K562 (cell line): ENCODE results near the gene PHTF2. TPM values are rescaled to one million over a fixed set of nuclear protein-coding genes. Genes with fewer than 3 reads are reported as not detected.

Experiments used
- ATAC-seq: fragments of 200-7000 bp; cut with Tn5 transposase; 3 replicates; pipeline ENCODE4 v1.9.1; 2020; ENCODE audit warnings: moderate library complexity
- BruUV-seq: library from RNA; stranded (reverse); fragments of 400-500 nt; replicated peaks from 2 replicates; lab custom pipeline; 2021; lab: Mats Ljungman, UMichigan
- CTCF ChIA-PET: fragments of 300-600 bp; formaldehyde crosslinking; extraction: SDS; loops from one replicate; lab custom pipeline; 2021; ENCODE audit warnings: low intra/inter-chr PET ratio; lab: Yijun Ruan, JAX
- POLR2A ChIA-PET: fragments of 300-600, 350-650 bp; sonication (Branson Sonifier 250); formaldehyde crosslinking; extraction: SDS; loops from one replicate; lab custom pipeline; 2021; ENCODE audit warnings: antibody characterized with exemption, inconsistent platforms; lab: Yijun Ruan, JAX
- DNase-seq, 4 experiments: peaks; one replicate each; pipeline versions ENCODE4 v3.0.0 to v3.0.0-alpha.2; 2011 to 2018; ENCODE audit warnings: low spot score in 3 of 4, mixed read lengths in 3 of 4; ENCODE audit errors: extremely low read depth in 1 of 4
- FAIRE-seq: peaks from 2 replicates; lab custom pipeline; 2011; peaks lifted over from hg19 to GRCh38; lab: Jason Lieb, UNC
- H2AFZ ChIP-seq: 2 replicates; pipeline ENCODE4 v1.6.0; 2011; ENCODE audit warnings: low read depth, low read length, control low read depth, inconsistent platforms
- H3K27ac ChIP-seq: fragments of 200-600 bp; 3 replicates; pipeline ENCODE4 v1.8.0; 2011; ENCODE audit warnings: low read depth, mild to moderate bottlenecking, control low read depth, inconsistent platforms, low read length, moderate library complexity, mixed read lengths; ENCODE audit errors: extremely low read depth
- H3K27me3 ChIP-seq, 2 experiments: fragments of 300-600 bp in 1 of 2; 2 replicates in 1 of 2; 3 replicates in 1 of 2; pipeline versions ENCODE4 v1.6.0 to v1.8.0; 2011; ENCODE audit warnings: inconsistent platforms in 2 of 2, low read length in 2 of 2, mild to moderate bottlenecking in 1 of 2, mixed read lengths in 1 of 2, moderate library complexity in 1 of 2; ENCODE audit not compliant: control insufficient read depth in 2 of 2, insufficient read depth in 2 of 2
- H3K36me3 ChIP-seq: fragments of 300-600 bp; 3 replicates; pipeline ENCODE4 v1.8.0; 2011; ENCODE audit warnings: mild to moderate bottlenecking, low read length, inconsistent platforms; ENCODE audit not compliant: control insufficient read depth, insufficient read depth
- H3K4me1 ChIP-seq, 2 experiments: fragments of 200-600 bp in 1 of 2; replicated peaks in 1 of 2; 2 replicates in 1 of 2; 3 replicates in 1 of 2; pipeline versions ENCODE4 v1.5.1 to v1.8.0; 2011; ENCODE audit warnings: inconsistent platforms in 2 of 2, low read length in 2 of 2, mild to moderate bottlenecking in 1 of 2, mixed read lengths in 1 of 2, moderate library complexity in 1 of 2; ENCODE audit not compliant: control insufficient read depth in 2 of 2, insufficient read depth in 2 of 2
- H3K4me2 ChIP-seq: 2 replicates; pipeline ENCODE4 v1.6.1; 2011; ENCODE audit warnings: low read length, control low read depth, inconsistent platforms, mixed read lengths; ENCODE audit not compliant: insufficient read depth
- H3K4me3 ChIP-seq: fragments of 200-600 bp; sonication (generic), shearing (Covaris generic); 2 replicates; pipeline ENCODE4 v1.5.1; 2016; ENCODE audit warnings: control low read depth, inconsistent platforms
- H3K79me2 ChIP-seq: fragments of 200-600 bp; 3 replicates; pipeline ENCODE4 v1.8.0; 2011; ENCODE audit warnings: low read length, inconsistent platforms; ENCODE audit not compliant: control insufficient read depth, insufficient read depth
- H3K9ac ChIP-seq, 2 experiments: 2 replicates each; pipeline versions ENCODE4 v1.6.0 to v1.6.1; 2011; ENCODE audit warnings: low read depth in 2 of 2, low read length in 2 of 2, control low read depth in 1 of 2, inconsistent platforms in 1 of 2, mild to moderate bottlenecking in 1 of 2, mixed read lengths in 1 of 2; ENCODE audit not compliant: insufficient read depth in 1 of 2
- H3K9me1 ChIP-seq: one replicate; pipeline ENCODE4 v1.6.0; 2011; ENCODE audit warnings: inconsistent platforms, mild to moderate bottlenecking, low read length, moderate library complexity; ENCODE audit not compliant: control insufficient read depth, insufficient read depth
- H3K9me3 ChIP-seq: replicated peaks from 2 replicates; pipeline ENCODE4 v1.5.1; 2011; ENCODE audit warnings: low read depth, low read length, inconsistent platforms; ENCODE audit not compliant: control insufficient read depth, insufficient read depth
- H4K20me1 ChIP-seq: replicated peaks from 2 replicates; pipeline ENCODE4 v1.6.1; 2011; ENCODE audit warnings: low read length, inconsistent platforms, mixed read lengths; ENCODE audit not compliant: control insufficient read depth, insufficient read depth
- HLTF ChIP-seq: fragments of 450-650 bp; IDR thresholded peaks from 2 replicates; pipeline ENCODE4 v1.6.1; 2016
- POLR2B ChIP-seq: fragments of 450-650 bp; IDR thresholded peaks from 2 replicates; pipeline ENCODE4 v1.6.1; 2018; ENCODE audit warnings: low read depth; ENCODE audit not compliant: partially characterized antibody
- SMAD4 ChIP-seq: fragments of 250-450 bp; sonication (Bioruptor Pico); conservative IDR thresholded peaks from 2 replicates; pipeline ENCODE4 v1.8.0; 2021; ENCODE audit warnings: inconsistent platforms, mild to moderate bottlenecking, moderate library complexity
- ZC3H8 ChIP-seq: fragments of 450-650 bp; IDR thresholded peaks from 2 replicates; pipeline ENCODE4 v1.6.1; 2017
- ZNF696 ChIP-seq: fragments of 250-450 bp; sonication (Bioruptor Pico); conservative IDR thresholded peaks from 2 replicates; pipeline ENCODE4 v1.4.0; 2020; ENCODE audit warnings: mild to moderate bottlenecking, moderate library complexity
- in situ Hi-C: fragments of 300-500 bp; cut with MboI; formaldehyde crosslinking; loops from 4 replicates; pipeline ENCODE4 v1.15.0; 2018; ENCODE audit warnings: inconsistent platforms, mixed read lengths
- intact Hi-C: fragments of 100-400 bp; cut with micrococcal nuclease; formaldehyde crosslinking; loops from 2 replicates; pipeline ENCODE4 v1.14.2; 2022
- polyA plus RNA-seq, 8 experiments: library from polyadenylated mRNA; depleted of rRNA in 4 of 8; stranded (reverse) in 5 of 8; unstranded in 3 of 8; fragments of >200 nt; fragmentation: Nextera tagmentation in 2 of 8; fragmentation: Illumina TruSeq in 1 of 8; extraction: Ambion mirVana in 2 of 8; extraction: Trizol in 1 of 8; gene quantifications; 2 replicates each; pipeline versions ENCODE4 v1.2.1 to v1.2.3, GENCODE V29; 2011 to 2014; ENCODE audit warnings: inconsistent platforms in 1 of 8, missing spikeins in 1 of 8
- total RNA-seq, 7 experiments: library from RNA; depleted of rRNA in 6 of 7; stranded (reverse); fragments of >200 nt in 6 of 7; fragmentation: Illumina TruSeq in 2 of 7; extraction: Trizol in 2 of 7; gene quantifications; 2 replicates each; pipeline versions ENCODE4 v1.2.1 to v1.2.3, GENCODE V29; 2011 to 2021; ENCODE audit warnings: low replicate concordance in 1 of 7
- TF ChIP-seq, protein P1 (sequence below), 2 experiments: fragments of 450-650 bp in 1 of 2; IDR thresholded peaks; 2 replicates each; pipeline ENCODE4 v1.6.1; 2011 to 2017; ENCODE audit warnings: low read depth in 2 of 2, antibody characterized with exemption in 1 of 2, borderline replicate concordance in 1 of 2, low read length in 1 of 2, mild to moderate bottlenecking in 1 of 2, mixed read lengths in 1 of 2; ENCODE audit not compliant: control insufficient read depth in 1 of 2
- TF ChIP-seq, protein P2 (sequence below): fragments of 250-450 bp; sonication (Bioruptor Pico); IDR thresholded peaks from 2 replicates; pipeline ENCODE4 v1.8.0; 2021; ENCODE audit warnings: mild to moderate bottlenecking, moderate library complexity
- TF ChIP-seq, protein P3 (sequence below): fragments of 250-450 bp; sonication (Bioruptor Pico); IDR thresholded peaks from 2 replicates; pipeline ENCODE4 v1.9.0; 2021; ENCODE audit warnings: mild to moderate bottlenecking

Gene PHTF2
- total and polyA plus RNA-seq, 9 of the 15 experiments (the other 6 are each of a cell fraction or from before 2014, with no cell fraction given), result 17.9 to 43.6 (median 25.4) TPM

DNA sequence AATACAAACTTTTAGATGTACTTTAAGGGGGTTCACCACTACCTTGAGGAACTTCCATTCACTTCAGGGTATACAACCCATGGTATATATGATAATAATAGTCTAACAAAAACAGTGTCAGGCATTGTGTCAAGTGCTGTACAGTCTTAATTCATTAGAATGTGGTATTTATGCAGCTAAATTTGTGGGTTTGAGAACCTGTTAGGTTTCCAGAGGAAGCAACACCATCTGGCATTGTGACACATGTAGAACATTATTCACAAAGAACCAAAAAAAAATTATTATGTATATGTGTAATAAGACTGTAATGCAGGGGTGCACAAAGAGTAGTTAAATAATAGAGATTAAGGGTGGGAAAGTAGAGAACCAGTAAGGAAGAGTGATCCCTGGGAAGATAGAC is 26.7 kb upstream of the PHTF2 start:
- H3K4me1 ChIP-seq, result no peaks in the 10 kb centered on the region
- no peak for ATAC-seq
- TF ChIP-seq HLTF, result no peak
- TF ChIP-seq POLR2B, result no peak
- TF ChIP-seq, protein P1, sequence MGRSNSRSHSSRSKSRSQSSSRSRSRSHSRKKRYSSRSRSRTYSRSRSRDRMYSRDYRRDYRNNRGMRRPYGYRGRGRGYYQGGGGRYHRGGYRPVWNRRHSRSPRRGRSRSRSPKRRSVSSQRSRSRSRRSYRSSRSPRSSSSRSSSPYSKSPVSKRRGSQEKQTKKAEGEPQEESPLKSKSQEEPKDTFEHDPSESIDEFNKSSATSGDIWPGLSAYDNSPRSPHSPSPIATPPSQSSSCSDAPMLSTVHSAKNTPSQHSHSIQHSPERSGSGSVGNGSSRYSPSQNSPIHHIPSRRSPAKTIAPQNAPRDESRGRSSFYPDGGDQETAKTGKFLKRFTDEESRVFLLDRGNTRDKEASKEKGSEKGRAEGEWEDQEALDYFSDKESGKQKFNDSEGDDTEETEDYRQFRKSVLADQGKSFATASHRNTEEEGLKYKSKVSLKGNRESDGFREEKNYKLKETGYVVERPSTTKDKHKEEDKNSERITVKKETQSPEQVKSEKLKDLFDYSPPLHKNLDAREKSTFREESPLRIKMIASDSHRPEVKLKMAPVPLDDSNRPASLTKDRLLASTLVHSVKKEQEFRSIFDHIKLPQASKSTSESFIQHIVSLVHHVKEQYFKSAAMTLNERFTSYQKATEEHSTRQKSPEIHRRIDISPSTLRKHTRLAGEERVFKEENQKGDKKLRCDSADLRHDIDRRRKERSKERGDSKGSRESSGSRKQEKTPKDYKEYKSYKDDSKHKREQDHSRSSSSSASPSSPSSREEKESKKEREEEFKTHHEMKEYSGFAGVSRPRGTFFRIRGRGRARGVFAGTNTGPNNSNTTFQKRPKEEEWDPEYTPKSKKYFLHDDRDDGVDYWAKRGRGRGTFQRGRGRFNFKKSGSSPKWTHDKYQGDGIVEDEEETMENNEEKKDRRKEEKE (IDR thresholded peaks at IDR 0.05; ENCODE audit: borderline replicate concordance in 1 of 2, control insufficient read depth in 1 of 2, low read depth in 2 of 2, low read length in 1 of 2), result no peak
- TF ChIP-seq SMAD4 (CRISPR knock-in tag), result no peak
- no peak for TF ChIP-seq ZC3H8
- no peak for TF ChIP-seq ZNF696 (CRISPR knock-in tag)
- TF ChIP-seq, protein P2, sequence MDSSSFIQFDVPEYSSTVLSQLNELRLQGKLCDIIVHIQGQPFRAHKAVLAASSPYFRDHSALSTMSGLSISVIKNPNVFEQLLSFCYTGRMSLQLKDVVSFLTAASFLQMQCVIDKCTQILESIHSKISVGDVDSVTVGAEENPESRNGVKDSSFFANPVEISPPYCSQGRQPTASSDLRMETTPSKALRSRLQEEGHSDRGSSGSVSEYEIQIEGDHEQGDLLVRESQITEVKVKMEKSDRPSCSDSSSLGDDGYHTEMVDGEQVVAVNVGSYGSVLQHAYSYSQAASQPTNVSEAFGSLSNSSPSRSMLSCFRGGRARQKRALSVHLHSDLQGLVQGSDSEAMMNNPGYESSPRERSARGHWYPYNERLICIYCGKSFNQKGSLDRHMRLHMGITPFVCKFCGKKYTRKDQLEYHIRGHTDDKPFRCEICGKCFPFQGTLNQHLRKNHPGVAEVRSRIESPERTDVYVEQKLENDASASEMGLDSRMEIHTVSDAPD (CRISPR knock-in tag), result no peak
- TF ChIP-seq, protein P3, sequence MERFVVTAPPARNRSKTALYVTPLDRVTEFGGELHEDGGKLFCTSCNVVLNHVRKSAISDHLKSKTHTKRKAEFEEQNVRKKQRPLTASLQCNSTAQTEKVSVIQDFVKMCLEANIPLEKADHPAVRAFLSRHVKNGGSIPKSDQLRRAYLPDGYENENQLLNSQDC (CRISPR knock-in tag), result no peak
- TF ChIP-seq, all 486 proteins: peak for 0
- Histone ChIP-seq H3K9ac (no peak overlapping the region), H3K79me2 (no peaks in the 10 kb centered on the region), H3K36me3 (peaks cover 59% of the 10 kb centered on the region), H4K20me1 (no peaks in the 10 kb centered on the region), H3K9me1 (no peaks in the 10 kb centered on the region), H2AFZ (no peak overlapping the region), H3K27me3 (no peaks in the 10 kb centered on the region), H3K9me3 (no peaks in the 10 kb centered on the region), H3K4me3 (no peak overlapping the region), H3K4me2 (no peak overlapping the region), H3K27ac (no peak overlapping the region)
- ChIA-PET CTCF (no interaction called here), POLR2A (no interaction called here)
- FAIRE-seq (no peak), DNase-seq (no peak)
- BruUV-seq, result no TSS peak
- in situ Hi-C loops (no loop called here), intact Hi-C loops (no loop called here)
